Gastrocnemius medialis (tissue), 4 donors: Measurements from ENCODE around the gene SSBP2.

Experiments used
- POLR2A ChIP-seq, 2 donors: fragments of 450-650 bp; IDR thresholded peaks; one replicate each; pipeline ENCODE4 v1.6.1; 2017; ENCODE audit warnings: antibody characterized with exemption in 2 of 2, mild to moderate bottlenecking in 2 of 2, moderate library complexity in 2 of 2
- TF ChIP-seq, protein P1 (sequence below), 5 experiments: fragments of 450-650 bp in 3 of 5; fragments of 200-600 bp in 2 of 5; sonication (generic) in 2 of 5; IDR thresholded peaks in 4 of 5; conservative IDR thresholded peaks in 1 of 5; 1 replicate in 4 of 5; 2 replicates in 1 of 5; pipeline ENCODE4 v1.5.1; 2016 to 2019; ENCODE audit warnings: antibody characterized with exemption in 5 of 5, mild to moderate bottlenecking in 3 of 5, moderate library complexity in 3 of 5

DNA sequence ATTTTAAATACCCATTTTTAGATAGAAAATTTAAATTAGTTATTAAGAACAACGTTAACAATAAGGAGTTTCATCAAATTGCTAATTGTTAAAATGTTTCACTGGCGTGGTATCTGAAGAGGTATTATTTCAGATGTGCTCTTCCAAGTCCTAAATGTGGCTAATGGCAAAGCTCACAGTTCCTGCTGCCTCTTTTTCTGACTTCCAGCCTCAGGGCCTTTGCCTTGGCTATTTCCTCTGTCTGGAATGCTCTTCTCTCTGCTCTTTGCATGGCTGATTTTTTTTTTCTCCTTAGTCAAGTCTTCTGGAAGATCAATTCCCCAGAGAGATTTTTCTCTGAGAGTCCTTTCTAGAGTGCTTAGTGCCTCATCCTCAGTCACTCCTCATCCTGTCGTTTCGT lies 9.6 kb upstream of the SSBP2 start:
- TF ChIP-seq POLR2A (IDR thresholded peaks at IDR 0.05) = no peak
- TF ChIP-seq, protein P1, sequence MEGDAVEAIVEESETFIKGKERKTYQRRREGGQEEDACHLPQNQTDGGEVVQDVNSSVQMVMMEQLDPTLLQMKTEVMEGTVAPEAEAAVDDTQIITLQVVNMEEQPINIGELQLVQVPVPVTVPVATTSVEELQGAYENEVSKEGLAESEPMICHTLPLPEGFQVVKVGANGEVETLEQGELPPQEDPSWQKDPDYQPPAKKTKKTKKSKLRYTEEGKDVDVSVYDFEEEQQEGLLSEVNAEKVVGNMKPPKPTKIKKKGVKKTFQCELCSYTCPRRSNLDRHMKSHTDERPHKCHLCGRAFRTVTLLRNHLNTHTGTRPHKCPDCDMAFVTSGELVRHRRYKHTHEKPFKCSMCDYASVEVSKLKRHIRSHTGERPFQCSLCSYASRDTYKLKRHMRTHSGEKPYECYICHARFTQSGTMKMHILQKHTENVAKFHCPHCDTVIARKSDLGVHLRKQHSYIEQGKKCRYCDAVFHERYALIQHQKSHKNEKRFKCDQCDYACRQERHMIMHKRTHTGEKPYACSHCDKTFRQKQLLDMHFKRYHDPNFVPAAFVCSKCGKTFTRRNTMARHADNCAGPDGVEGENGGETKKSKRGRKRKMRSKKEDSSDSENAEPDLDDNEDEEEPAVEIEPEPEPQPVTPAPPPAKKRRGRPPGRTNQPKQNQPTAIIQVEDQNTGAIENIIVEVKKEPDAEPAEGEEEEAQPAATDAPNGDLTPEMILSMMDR (IDR thresholded peaks at IDR 0.05 in 4 of 5, conservative IDR thresholded peaks at IDR 0.05 in 1 of 5) = no peak
